Hypothalamus (tissue), 51 donors: ENCODE data around the gene SRBD1.

Experiments
- DNase-seq, 51 donors: peaks; one replicate each; lab custom pipeline; 2025; lab: John Stamatoyannopoulos, UW

The SRBD1 gene

DNA sequence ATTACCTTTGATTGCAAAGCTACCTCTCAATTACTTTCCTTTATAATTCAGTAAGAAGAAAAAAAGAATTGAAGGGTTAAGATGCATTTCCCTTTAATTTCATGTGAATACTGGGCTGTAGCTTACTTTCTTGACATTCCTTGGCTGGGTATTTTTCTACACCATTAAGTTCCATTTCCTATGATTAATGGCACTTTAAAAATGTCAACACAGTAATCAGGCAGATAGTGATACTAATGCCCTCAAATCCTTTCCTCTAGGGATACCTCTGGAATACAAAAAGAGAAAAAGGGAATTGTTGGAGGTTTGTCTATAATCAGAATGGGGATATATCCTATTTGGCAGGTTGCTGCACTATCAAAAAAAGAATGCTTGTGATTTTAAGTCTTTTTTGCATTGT is 216.9 kb downstream of the SRBD1 start:
- no peak for DNase-seq

DNA sequence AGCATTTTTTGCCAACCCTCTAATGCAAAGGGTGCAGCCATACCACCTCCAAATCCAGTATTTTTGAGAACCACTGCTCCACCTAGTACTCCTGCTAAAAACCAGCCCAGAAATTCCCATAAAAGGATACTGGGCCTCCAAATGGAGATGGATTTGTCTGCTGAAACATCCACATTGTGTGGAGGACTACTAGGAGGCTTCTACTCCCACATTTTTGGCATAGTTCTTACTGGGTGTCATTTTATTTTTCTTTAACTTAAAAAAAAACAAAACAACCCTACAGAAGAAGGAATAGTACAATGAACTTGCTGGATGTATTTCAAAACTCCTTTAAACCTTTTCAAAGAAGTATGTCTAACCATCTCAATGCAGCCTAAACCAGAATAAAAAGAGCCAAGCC is 219.2 kb downstream of the SRBD1 start:
- DNase-seq: no peak

DNA sequence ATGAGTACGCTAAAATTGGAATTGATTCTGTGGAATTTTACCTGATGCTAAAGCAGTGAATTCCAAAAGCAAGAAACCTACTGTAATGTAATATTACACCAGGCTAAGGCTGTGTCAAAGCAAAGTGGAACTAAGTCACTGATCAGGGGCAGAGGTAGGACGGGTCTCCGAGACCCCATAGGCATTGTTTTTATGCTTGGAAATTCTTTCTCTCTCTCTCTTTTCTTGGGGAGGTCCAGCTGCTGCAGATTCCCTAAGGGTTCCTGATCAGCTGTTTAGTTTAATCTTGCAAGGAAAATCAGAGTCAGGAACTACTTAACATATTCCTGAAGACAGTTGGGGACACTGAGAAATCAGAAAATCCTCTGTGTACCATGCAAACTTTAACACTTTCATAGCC is 220.2 kb downstream of the SRBD1 start:
- no peak for DNase-seq

DNA sequence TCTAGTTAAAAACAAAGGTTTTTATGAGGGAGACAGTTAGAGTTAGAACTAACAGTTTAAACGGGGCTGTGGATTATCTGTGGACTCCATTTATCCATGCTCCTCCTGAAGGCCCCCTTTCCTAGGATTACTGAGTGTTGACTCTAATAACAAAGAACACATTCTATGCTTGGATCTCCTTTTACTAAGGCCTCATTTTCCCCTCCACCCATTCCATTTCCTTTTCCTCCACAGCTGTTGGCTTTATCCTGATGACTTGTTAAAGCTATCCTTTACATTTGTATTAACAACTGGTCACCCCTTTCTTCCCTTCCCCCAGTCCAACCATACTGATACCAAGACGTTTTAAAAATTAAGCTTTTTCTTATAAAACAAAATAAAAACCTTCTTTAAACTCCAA is 220.6 kb downstream of the SRBD1 start:
- DNase-seq: no peak

DNA sequence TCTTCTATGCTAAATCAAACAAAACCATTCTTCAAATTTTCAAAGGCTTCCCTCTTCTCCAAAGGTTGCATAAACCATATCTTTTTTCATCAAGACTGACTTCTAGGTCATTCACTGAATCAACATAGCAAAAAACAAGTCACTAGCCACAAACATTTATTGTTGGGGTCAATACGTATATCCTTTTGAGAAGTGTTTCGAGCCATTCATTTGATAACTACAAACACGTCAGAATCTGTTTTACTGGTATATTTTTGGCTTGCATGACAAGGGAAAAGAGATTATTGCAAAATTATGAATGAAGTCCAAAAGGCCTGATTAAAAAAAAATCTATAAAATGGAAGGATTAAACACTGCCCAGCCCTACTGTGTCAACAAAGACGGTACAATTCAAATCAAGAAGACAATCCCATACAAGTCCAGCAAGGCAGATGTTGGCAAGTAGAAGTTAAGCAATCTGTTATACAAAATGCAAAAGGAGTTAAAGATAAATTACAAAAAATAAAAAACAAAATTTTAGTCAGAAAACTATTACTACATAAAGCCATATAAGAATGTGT is 222.4 kb downstream of the SRBD1 start:
- no peak for DNase-seq

DNA sequence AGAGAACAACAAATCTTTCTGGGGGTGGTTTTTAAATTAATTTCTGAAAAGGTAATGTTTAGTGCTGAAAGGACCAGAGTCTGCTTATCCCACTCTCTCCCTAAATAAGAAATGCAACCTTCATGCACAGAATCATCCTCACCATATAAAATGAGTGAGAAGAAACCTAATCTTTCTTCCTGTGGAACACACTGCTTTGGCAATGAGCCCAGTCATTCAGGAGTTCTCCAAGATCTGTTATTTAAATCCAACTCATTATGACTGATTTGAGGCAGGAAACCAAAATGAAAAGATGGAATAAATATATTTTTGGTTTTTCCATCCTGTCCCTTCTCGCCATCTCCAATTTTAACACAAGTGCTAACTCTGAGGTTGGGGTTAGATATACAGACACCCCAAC is 228.3 kb downstream of the SRBD1 start:
- no peak for DNase-seq

DNA sequence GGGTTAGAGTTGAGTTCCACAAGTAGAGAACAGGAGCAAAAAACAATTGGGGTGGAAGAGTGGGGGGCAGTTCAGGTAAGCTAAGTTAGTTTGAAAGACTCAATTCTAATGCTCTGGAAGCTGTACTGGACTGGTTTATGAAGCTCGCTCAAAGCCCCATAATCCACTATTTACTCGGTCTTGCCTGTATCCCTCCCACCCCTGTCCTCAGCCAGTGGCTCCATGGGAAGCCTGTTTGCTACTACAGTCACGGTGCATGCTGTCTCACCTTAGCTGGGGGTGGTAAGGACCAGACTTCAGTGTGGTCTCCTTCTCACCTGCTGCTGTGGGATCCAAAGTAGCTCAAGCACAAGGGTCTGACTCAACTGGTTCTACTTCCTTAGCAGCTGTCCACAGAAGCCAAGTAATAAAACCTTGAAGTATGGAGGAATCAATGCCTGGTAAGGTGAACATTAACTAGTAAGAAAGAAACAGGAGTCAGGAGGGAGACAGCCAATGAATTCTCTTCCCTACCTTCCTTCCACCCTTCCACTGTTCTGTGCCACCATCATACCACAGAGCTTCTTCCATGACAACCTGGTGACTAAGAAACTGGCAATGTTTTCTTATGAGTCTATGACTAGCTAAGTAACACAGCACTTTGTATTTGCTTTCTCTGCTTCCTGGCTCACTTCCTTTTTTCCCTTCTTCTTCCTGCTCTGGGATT is 230.8 kb downstream of the SRBD1 start:
- DNase-seq: no peak

DNA sequence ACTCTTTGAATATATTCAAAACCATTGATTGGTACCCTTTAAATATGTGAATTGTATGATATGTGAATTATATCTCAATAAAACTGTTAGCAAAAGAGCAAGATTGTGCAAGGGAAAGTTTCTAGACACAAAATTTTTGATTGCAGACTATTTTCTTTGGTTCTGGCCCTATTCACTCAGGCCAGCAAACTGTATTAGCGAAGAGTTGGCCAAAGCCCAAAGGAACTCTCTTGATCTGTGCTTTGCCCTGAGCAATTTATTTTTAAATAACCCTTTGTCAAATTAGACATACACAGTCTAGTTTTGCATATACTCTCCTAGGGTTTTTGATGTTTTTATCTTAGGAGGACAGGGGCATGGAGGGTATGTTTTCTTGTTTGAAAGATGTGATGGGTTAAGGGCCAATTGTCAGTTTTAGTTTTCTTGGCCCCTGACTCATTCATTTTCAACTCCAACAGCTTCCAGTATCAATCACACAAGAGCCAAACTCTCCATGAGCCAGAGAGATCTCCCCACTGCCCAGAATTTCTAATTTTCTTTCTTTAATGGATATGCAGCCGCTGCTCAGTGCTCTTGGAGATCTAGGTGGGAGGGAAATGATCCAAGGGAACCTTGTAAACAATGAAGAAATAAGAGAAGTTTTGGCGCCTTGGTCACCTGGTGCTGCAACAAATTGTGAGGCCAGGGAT is 231.5 kb downstream of the SRBD1 start:
- DNase-seq: no peak

DNA sequence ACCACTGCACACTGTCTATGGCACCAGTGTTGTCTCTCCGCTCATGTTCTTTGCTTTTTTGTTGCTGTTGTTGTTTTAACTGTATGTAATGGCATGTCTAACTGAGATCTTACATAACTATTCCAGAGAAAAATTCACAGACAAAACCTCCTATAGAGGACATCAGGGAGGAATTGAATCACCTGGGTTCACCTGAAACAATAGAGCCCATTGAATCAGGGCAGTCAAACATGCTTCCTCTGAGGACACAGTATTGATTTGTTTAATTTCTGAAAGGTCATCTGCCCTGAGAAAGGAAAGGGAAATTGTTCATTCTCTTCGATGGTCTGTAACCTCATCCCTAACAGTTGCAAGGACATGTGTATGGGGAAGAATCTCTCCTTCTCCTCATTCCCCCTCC is 237.5 kb downstream of the SRBD1 start:
- no peak for DNase-seq

DNA sequence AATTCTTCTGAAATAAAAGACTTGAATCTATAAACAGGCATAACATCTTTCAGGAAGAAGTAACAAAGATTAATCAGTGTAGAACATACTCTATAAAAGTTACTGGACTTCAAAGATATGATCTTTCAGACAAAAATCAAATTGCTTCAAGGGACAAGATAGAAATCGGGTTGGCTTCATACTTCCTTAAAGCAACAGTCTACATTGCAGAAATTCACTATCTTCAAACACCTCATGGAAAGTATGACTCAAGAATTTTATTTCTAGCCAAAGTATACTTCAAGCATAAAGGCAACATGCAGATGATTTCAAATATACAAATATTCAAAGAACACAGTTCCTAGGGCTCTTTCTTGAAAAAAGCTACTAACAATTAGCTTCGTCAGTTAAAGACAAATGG is 240.7 kb downstream of the SRBD1 start:
- no peak for DNase-seq

DNA sequence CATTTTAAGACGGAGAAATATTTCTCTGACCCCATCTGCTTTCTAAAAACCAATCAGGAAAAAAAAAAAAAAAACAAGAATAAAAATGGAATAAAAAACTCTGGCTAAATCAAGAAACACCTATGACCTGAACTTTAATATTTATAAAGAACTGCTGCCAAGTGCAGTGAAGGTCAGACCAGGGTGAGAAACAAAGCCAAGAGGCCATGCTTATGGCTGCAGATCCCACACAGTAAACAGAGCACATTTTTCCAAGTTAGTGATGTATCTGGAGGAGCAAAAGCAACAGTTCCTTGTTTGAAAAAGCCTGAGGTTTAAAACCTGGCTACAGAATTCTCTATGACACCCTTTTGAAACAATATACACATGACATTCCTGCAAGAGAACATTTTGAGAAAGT is 242.3 kb downstream of the SRBD1 start:
- DNase-seq: no peak

DNA sequence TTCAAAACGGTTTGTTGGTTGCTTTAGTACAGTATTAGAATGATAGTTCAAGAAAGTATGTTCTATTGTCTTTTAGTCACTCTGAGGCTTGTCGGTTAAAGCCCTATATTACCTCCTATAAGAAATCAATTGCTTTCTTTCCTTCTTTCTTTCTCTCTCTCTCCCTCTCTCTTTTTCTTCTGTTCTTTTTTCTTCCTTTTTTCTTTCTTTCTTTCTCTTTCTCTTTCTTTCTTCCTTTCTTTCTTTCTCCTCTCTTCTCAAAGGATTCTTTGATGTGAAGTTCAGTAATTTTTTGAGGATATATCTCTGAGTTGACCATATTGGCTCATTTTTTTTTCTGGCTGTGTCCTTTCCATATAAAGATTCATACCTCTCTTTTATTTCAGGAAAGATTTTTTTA is 249.4 kb downstream of the SRBD1 start:
- DNase-seq: no peak

DNA sequence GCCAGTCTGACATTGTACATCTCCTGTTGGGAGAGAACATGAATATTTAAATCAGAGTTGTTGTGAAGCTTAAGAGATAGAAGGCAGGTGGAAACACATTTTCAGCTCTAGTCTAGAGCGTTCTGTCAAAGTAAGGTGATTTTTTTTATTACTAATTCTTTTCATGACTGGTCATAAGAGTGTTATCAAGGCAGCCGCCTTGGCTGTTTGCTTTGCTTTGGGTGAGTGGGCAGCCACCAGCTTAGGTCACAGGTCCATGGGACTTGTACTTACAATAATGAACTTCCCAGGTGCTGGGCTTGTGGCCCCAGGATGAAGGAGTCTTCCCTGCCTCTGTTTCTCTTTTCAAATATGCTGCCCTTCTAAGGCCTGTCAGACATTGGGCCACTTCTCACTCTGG is 256.3 kb downstream of the SRBD1 start:
- no peak for DNase-seq

DNA sequence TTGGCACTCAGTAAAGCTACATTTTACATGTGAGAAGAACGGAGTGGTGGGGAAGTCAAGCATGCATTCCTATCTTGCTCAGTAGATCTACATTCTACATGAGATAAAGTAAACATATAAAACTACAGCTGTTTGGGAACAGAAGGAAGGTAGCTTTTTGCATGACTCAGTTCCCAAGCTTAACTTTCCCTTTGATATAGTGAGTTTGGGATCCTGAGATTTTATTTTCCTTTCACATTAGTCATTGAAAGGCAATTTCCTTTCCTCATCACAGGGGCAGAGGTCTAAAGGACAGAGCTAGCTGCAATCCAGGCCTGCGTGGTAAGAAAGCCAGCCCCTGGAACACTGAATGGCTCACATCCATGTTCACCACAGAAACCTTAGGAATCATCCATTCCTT is 257.2 kb downstream of the SRBD1 start:
- DNase-seq: no peak

DNA sequence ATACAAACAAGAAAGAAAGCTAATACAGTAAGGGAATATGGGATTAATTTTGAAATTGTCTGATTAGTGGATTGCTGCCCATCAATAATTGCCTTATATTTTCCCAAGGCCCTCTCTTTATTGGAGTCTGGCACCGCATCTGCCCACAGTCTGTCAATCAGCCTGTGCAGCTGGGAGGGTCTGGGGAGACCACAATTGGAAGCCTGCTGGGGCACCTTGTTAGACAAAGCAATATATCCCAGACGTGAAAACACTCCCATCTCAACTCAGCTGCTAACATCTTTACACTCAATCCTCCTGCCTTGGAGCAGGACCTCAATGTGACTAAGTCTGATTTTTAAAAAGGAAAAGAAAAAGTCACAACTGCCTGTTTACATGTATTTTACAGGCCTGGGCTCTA is 258.6 kb downstream of the SRBD1 start:
- DNase-seq: no peak

DNA sequence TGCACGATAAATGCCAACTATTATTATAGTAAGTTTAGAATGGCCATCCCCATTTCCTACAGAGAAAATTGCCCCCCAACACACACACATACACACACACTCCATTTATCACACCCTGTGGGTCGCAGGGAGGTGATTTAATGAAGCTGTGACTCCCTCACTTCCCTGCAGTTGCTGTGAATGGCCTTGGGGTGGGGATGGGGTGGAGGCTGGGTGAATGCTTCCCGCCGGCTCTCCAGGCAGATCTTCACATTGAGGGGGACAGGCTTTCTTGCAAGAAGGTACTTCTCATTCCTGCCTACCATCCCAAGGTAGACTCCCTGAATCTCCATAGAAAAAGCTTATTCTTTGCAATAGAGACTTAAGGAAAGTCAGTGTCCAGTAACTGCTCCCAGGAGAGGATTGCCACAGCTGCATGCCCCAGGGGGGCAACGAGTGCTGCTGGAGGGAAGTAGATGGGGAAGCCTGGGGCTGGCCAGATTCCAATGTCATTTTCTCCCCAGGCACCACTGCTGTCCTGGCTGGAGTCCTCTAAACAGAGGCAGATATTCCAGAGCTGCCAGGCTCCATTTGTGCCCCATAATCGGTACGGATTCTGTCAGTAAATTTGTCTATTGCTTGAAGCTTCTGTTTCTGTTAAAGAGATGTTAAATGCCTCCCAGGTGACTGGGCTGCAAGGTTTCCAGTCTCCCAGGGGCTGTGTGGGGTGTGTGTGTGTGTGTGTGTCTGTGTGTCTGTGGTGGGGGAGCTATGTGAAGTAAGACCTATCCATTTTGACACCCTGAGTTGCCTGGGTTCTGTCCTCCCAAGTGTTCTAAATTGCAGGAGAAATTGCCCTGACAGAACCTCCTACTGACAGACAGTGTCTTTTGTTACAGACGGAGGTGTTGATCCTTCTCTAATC is 265.5 kb downstream of the SRBD1 start:
- DNase-seq: no peak

DNA sequence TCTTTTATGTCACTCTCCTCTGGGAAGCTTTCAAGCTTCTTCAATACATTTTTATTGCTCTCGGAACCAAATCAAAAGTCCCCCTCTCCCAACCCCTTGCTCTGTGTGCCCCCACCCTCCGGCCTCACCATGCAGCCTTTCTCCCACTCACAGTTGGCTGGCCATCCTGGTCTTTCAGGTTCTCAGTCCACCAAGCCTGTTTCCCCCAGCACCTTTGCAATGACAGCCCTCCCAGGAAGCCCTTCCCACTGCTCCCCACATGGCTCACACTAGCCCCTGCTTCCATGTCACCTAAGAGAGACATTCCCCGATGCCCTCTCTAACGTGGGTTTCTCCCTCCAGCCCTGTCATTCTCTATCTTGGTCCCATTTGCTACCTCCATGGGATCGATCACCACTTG is 266.6 kb downstream of the SRBD1 start:
- DNase-seq: no peak

DNA sequence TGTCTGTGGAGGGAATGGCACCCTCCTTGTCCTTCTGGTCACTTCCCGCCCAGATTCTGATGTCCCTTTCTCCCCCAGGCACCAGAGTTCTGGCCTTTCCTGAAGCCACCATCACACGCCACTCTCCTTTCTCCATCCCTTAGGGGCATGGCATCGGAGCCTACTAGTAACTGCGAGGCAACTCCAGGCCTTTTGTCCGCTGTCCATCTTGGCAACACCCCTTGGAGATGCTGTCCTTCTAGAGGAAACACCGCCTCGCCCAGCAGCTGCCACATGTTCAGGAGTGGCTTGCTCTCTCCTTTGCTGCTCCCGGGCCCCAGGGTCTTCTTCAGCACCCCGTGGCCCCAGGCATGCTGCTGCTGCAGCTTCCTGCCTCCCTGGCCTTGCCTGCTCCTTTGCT is 267.0 kb downstream of the SRBD1 start:
- DNase-seq: no peak

DNA sequence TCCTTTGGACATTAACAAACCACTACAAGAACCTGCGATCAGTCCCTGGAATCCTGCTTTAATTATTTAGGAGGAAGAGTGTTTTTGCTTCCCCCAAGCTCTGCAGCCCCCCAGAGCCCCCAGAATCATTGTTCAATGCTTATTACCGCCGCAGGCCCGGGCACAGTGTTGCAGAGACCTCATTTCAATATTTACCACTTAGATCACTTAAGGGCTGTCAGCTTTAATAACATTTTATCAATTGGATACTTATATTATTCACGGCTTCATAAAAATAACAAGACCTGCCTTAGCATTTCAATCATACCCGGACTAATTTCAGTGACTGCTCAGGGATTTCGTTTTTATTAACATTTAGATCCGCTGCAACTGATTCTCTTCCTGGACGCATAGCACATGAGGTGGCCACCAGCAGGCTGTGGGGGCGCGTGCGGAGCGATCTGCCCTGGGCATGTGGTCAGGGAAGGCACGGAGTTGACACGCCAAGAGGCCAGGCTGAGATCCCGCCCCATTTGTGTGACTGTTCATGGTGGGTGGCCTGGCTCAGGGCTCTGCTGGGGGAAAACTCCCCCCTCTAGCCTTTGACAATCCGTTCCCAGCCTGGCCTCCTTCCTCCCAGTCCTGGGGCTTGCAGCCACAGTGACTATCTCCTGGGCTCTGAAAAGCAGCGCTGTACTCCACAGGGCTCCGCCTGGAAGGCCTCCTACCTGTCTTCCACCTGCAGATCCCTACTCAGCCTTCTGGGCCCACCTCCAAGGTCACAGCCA is 267.6 kb downstream of the SRBD1 start:
- DNase-seq: no peak

DNA sequence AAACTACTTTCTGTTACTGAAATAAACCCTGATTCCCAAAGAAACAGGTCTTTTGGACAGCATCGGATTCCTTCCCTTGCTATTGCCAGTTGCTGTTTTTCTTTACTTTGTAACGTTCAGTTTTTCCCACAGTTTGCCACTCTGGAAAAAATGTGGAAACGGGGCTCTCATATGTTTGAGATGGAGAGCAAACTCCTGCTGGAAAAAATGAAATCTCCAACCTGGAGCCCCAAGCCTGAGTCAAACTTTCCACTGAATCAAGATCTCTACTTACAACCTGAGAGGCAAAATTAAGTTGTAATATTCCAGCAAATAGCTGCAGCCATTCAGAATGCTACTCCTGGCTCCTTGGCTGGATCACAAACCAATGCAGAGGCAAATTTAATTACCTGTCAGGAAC is 270.7 kb downstream of the SRBD1 start:
- DNase-seq: no peak

DNA sequence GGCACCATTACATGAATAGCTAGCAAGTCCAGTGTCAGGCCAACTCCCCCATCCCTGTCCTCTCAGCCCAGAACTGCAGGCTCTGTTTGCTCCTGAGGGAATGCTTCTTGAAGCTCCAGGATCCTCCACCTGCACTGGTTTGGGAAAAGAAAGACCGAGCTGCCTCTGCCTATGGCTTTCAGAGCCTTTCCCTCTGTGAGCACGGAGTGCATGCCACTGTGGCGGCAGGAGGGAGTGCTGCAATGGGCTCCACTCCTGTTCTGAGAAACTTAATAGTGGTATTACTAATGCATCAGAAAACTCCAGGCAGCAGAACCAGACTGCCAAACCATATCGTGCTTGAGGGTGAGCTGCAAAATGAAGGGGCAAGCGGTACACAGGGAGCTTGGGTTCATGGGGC is 271.8 kb downstream of the SRBD1 start:
- no peak for DNase-seq
